ENCODE results near the gene GDF7.

GDF7 gene

DNA sequence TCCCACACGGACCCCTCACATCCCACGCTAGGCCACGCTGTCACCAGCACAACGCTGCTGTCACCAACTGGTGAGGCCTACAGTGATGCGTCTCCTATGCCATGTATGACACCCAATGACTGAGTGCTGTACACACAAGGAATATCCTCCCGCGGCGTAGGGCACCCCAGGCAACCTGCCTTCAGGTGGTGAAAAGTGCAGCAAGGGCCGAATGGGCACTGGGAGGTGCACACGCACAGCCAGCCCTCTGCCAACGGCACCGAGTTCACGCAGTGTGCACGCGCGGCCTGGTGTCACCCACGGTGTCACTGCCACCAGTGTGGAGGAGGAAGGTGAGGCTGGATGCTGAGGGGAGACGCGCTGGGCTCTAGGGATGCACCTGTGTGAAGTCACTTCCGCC, 20.5 kb upstream of the GDF7 start:
- no peak for DNase-seq

DNA sequence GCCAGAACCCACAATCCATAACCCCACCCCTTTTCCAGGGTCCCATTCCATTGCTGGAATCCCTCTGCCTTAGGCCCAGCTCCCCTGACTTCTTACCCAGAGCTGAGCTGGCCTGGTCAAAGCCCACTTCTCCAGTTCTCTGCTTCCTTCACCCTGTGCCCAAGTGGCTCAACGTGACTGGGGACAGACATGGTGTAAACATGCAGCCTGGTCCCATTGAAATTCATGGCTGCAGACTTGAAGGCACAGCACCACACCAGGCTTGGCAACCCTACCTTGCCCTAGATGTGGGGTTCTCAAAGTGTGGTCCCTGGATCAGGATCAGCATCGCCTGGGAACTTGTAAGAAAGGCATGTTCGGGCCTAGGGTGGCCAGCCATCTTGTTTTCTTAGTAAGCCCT, 19.7 kb upstream of the GDF7 start:
- DNase-seq, result no peak

DNA sequence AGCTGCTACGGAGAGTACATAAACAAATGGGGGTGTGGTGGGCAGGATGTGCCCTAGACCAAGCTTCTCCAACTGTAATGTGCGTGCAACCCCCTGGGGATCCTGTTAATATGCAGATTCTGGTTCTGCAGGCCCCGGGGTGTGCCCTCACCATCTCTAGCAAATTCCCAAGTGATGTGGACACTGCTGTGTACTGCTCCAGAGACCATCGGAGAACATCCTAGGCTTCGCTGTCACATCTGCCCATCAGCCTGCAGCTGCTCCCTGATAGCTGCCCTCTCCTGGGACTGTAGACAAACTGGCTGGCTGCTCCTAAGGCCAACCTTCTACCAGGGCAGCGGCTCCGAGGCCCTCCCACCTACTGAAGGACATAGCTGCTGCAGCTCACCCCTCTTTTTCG, 19.2 kb upstream of the GDF7 start:
- no peak for DNase-seq

DNA sequence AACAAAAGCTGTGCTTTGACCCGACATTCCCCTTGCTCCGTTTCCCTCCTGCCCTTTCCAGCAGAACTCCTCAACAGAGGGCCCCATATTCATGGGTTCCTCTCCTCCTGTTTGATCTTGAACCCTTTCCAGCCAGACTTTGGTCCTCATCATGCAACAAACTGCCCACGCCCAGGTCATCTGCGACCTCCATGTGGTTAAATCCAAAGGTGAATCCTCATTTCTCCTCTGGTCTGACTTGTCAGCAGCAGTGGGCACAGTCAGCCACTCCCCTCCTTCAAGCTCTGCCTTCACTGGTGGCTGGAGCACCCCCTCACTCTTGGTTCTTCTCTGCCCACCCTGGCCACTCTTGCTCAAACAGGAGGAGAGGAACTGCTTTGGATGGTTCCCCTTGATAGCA, 18.7 kb upstream of the GDF7 start:
- no peak for DNase-seq

DNA sequence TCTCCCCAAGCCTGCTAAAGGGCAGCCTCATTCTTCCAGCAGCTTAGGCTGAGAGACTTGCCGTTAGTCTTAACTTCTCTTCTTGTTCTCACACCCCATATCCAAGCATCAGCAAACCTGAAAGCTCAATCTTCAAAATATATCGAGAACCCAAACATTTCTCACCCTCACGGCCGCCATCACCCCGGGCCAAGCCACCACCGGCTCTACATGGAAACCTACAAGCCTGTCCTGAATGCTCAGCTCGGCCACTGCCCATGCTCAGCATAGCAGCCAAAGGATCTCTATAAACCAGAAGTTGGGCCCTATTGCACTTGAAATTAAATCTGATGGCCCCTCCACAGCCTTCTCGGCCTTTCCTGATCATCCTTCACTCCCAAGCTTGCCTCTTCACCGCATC, 18.1 kb upstream of the GDF7 start:
- no peak for DNase-seq

DNA sequence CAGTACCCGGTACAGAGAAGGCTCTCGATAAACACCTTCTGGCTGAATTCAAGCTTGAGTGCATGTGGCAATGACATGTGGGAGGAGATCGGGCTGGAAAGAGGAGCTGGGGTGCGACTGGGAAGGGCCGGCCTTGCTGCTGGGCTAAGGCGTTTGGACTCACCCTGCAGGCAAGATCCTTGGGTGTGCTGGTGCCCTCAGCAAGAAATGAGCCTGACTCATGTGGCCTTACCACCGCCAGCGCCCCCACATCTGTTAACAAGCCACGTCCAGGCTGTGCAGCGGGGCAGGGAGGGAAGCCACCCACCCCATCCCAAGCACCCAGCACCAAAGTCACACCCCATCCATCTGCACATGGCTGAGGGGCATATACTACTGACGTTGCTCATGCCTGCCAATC, 17.4 kb upstream of the GDF7 start:
- no peak for DNase-seq

GRCh38 chr2:20649976-20650375, 17.0 kb upstream of the GDF7 start:
- no peak for DNase-seq

DNA sequence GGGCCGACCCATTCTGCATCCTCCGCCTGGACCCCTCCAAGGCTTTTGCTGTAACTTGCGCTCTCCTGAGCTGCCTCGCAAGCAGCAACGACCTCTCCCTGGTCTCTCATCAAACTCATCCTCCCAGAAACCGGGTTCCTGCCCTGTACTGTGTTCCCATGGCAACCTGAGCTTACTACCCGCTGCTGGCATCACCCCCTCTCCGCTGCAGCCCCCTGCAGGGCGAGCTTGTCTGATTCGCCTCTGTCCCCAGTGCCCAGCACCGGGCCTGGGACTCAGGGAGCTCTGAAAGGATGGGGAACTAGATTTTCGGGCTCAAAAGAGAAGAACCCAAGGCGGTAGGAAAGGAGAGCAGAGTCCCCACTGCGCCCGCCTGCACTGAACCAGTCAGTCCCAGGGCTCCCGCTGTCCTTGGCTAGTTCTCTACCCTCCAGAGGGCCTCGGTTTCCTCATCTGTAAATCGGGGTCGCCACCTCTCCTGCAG, 16.5 kb upstream of the GDF7 start:
- DNase-seq, result peak; percentile 23

- DNase-seq, result peak; percentile 70
These were observed 15.8 kb upstream of the GDF7 start, which contains the start of gene HS1BP3 for GRCh38 chr2:20650877-20651730. Gene HS1BP3 (minus strand): TSS chr2:20651098. CDS start chr2:20651063, 35 bp downstream.

GRCh38 chr2:20651731-20652099, 15.2 kb upstream of the GDF7 start:
- no peak for DNase-seq

DNA sequence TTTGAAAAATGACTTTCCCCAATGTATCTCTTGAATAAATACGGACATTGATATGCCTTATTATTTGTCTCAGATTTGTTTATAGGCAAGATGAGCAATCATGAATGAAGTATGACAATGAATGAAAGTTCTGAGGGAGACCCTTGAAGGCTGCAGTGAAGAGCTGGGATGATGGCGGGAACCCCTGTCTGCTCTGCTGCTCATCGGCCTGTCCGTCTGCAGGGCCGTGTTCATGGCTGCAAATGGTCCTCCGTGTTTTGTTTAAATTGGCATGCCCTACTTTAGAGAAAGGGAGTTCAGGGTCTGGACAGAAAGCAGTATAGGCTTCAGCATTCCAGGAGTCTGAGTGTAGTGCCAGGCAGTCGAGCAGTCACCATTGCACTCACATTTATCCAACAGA, 14.8 kb upstream of the GDF7 start:
- no peak for DNase-seq

- DNase-seq, result no peak
These were observed 14.0 kb upstream of the GDF7 start for GRCh38 chr2:20652673-20653575.

- DNase-seq, result no peak
These were observed 13.0 kb upstream of the GDF7 start for GRCh38 chr2:20653695-20654534.

GRCh38 chr2:20654535-20654813, 12.5 kb upstream of the GDF7 start:
- DNase-seq, result no peak

- DNase-seq, result no peak
These were observed 10.4 kb upstream of the GDF7 start for GRCh38 chr2:20656561-20656960.

- DNase-seq, result no peak
These were observed 9.3 kb upstream of the GDF7 start for GRCh38 chr2:20657522-20658235.

- DNase-seq, result no peak
These were observed 6.2 kb upstream of the GDF7 start for GRCh38 chr2:20660506-20661420.

DNA sequence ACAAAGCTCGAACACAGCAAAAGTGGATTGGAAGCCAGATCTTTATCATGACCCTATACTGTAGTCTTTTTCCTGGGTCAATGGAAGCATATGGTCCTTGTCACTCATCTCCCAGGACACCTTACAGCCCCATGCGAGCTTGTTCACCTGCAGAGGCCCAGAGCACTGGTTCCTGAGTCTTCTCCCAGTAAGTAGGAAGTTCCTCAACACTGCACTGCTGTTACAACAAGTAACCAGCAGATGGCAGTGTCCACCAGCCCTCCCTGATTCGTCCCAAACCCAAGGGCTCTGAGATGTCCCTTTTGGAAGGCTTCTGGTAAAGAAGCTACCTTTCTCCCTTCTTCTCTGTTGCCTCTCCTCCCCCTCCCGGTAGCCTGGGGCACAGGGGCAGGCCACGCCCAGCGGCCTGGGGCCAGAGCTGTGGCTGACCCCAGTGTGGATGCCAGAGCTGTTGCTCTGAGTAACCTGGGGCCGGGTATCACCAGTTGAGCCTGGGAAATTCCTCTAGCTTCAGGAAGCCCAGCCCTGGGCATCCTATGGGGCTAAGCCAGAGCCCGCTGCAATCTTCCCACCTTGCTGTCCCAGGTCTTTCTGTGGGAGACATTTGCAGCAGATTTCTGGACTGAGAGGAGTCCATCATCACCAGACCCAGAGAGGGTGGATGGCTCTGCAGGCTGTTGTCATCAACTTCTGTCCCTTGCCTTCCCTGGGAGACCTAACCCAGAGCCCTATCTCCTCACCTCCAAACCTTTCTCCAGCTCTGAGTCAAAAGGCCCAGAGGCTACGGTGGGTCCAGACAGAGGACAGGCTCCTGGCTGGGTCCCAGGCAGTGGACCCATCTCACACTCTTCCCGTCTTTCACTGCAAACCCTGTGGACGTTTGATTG, 5.3 kb upstream of the GDF7 start:
- peak; percentile 5 for DNase-seq

DNA sequence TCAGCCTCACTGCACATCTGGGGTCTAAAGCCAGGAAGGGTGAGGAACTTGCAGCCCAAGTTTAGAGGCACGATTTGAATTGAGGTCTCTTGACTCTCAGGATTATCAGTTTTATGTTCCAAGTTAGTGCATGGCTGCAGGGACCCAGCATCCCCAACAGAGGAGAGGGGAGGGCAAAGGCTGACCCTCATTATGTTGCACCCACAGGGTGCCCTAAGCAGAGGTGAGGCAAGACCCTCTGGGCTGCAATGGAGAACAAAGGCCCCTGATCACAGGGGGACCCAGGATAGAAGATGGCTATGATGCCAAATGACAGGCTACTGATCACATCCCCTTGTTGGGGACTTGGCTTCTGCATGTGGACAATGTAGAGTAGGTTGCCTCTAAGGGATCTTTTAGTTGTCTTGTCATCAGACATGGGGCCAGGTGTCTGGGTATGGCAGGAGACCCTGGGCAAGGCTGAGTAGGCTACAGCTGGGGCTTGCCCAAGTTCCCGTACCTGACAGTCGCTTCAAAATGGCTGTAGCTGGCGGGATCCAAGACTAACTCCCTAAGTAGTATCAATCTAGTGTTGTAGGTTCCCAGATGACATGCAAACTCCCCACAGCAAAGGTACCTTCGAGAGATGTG, 4.5 kb upstream of the GDF7 start:
- DNase-seq, result no peak
